ENCODE measurements around the gene ANXA2R. TPM values are rescaled to one million over a fixed set of nuclear protein-coding genes. Genes with fewer than 3 reads are reported as not detected.

Gene ANXA2R
- total RNA-seq, 2 experiments from 2014 or later = 8.0 to 10.4 TPM

- DNase-seq = peak; percentile 57
- ATAC-seq = no peak
- TF ChIP-seq CTCF (IDR thresholded peaks at IDR 0.05) = no peak
- Mint-ChIP-seq H3K27me3 (no peaks in the 10 kb centered on the region), H3K27ac (peak overlapping the region; percentile 98), H3K9me3 (no peaks in the 10 kb centered on the region), H3K36me3 (ENCODE audit: low read depth) (peaks cover 10% of the 10 kb centered on the region), H3K4me3 (peak overlapping the region; percentile 81), H3K4me1 (ENCODE audit: low read depth) (peaks cover 36% of the 10 kb centered on the region)
- intact Hi-C loops (cut with micrococcal nuclease) = loop anchor here (1.0 to 5.0 kb wide), 3 partner anchors 23 to 132 kb away; no protein-coding TSS in a partner anchor
- ChIA-PET CTCF (interaction anchor here (0.6 to 3.2 kb wide), 25 partner anchors 9 to 444 kb away, joined by 3 to 55 read pairs (median 5); partner anchors contain the start of genes TMEM267 and ZNF131), POLR2A (interaction anchor here (0.6 to 7.3 kb wide), 15 partner anchors 9 to 474 kb away, joined by 3 to 131 read pairs (median 5); partner anchors contain the start of genes C5orf34 and HMGCS1)
Observed at GRCh38 chr5:43041110-43041668, 1.1 kb upstream of the ANXA2R start.

- CTCF ChIA-PET = interaction anchor here (0.8 to 4.5 kb wide), 13 partner anchors 11 to 131 kb away, joined by 3 to 63 read pairs (median 6); no protein-coding TSS in a partner anchor
- H3K27me3 Mint-ChIP-seq = no peaks in the 10 kb centered on the region
- POLR2A ChIA-PET = interaction anchor here (0.8 to 7.3 kb wide), 12 partner anchors 11 to 276 kb away, joined by 3 to 131 read pairs (median 8); no protein-coding TSS in a partner anchor
- H3K4me3 Mint-ChIP-seq = peak overlapping the region; percentile 81
- DNase-seq (peak; percentile 76), ATAC-seq (peak; percentile 10)
- intact Hi-C loops (cut with micrococcal nuclease) = loop anchor here (1.0 to 5.0 kb wide), 5 partner anchors 25 to 131 kb away; no protein-coding TSS in a partner anchor
- peaks cover 39% of the 10 kb centered on the region for H3K4me1 Mint-ChIP-seq (ENCODE audit: low read depth)
- H3K36me3 Mint-ChIP-seq (ENCODE audit: low read depth) = peaks cover 3% of the 10 kb centered on the region
- no peaks in the 10 kb centered on the region for H3K9me3 Mint-ChIP-seq
- no peak for TF ChIP-seq CTCF (IDR thresholded peaks at IDR 0.05)
- H3K27ac Mint-ChIP-seq = peak overlapping the region; percentile 98
Observed at GRCh38 chr5:43039471-43040286, 440 bp downstream of the ANXA2R start.

GRCh38 chr5:43039152-43039470 lies 1.0 kb downstream of the ANXA2R start:
- Mint-ChIP-seq H3K27me3 (no peaks in the 10 kb centered on the region), H3K27ac (peak overlapping the region; percentile 98), H3K4me3 (peak overlapping the region; percentile 81), H3K36me3 (ENCODE audit: low read depth) (no peaks in the 10 kb centered on the region), H3K9me3 (no peaks in the 10 kb centered on the region), H3K4me1 (ENCODE audit: low read depth) (peaks cover 40% of the 10 kb centered on the region)
- ChIA-PET CTCF (interaction anchor here (0.8 to 4.5 kb wide), 13 partner anchors 10 to 131 kb away, joined by 3 to 63 read pairs (median 6); no protein-coding TSS in a partner anchor), POLR2A (interaction anchor here (0.8 to 7.3 kb wide), 13 partner anchors 10 to 445 kb away, joined by 3 to 131 read pairs (median 6); partner anchors contain the start of gene TMEM267)
- ATAC-seq (no peak), DNase-seq (no peak)
- intact Hi-C loops (cut with micrococcal nuclease) = no loop called here
- no peak for TF ChIP-seq CTCF (IDR thresholded peaks at IDR 0.05)

DNA sequence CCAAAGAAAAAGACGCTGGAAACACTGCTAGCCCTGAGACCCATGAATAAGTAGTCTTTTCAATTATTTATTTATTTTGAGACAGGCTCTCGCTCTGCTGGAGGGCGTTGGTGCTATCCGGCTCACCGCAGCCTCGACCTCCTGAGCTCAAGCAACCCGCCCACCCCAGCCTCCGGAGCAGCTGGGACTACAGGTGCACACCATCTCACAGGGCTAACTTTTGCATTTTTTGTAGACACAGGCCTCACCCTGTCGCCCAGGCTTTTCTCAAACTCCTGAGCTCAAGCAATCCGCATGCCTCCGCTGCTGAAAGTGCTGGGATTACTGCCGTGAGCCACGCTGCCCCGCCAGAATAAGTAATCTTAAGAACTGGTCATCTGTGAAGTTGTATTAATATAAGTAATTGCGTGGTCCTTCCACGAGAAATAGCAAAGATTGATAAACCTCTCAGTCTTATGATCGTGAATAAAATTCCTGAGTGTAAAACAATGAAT lies 1.6 kb downstream of the ANXA2R start:
- H3K4me1 Mint-ChIP-seq (ENCODE audit: low read depth) = peaks cover 43% of the 10 kb centered on the region
- H3K36me3 Mint-ChIP-seq (ENCODE audit: low read depth) = no peaks in the 10 kb centered on the region
- H3K27ac Mint-ChIP-seq = peak overlapping the region; percentile 92
- H3K9me3 Mint-ChIP-seq = no peaks in the 10 kb centered on the region
- H3K4me3 Mint-ChIP-seq = peak overlapping the region; percentile 81
- H3K27me3 Mint-ChIP-seq = no peaks in the 10 kb centered on the region
- CTCF ChIA-PET = interaction anchor here (0.7 to 4.5 kb wide), 14 partner anchors 10 to 130 kb away, joined by 3 to 63 read pairs (median 6); no protein-coding TSS in a partner anchor
- ATAC-seq (no peak), DNase-seq (peak; percentile 77)
- intact Hi-C loops (cut with micrococcal nuclease) = no loop called here
- no peak for TF ChIP-seq CTCF (IDR thresholded peaks at IDR 0.05)
- POLR2A ChIA-PET = interaction anchor here (0.7 to 7.3 kb wide), 12 partner anchors 10 to 445 kb away, joined by 3 to 131 read pairs (median 8); partner anchors contain the start of gene TMEM267

Data from activated CD8-positive, alpha-beta T cell treated with anti-CD3 and anti-CD28 coated beads for 36 hours (primary cell).